Activated B cell treated with CpG ODN at 0.5 μM for 24 hours (primary cell): Measurements from ENCODE around the gene ENSA. TPM values are rescaled to one million over a fixed set of nuclear protein-coding genes. Genes with fewer than 3 reads are reported as not detected.
A peak's percentile ranks its signal among the peaks of the same experiment; 100 is the strongest.
"Not testable (repeated sequence)": the region's sequence is repeated elsewhere in the genome, so short reads cannot be mapped to it uniquely, and the experiment has no call there.

Source experiments
- ATAC-seq: fragments of 200-7000 bp; cut with Tn5 transposase; one replicate; pipeline ENCODE4 v1.10.0; 2021; ENCODE audit warnings: low read depth, mild to moderate bottlenecking, moderate library complexity
- CTCF ChIA-PET: fragments of 350-600 bp; sonication (Branson Sonifier 250); formaldehyde crosslinking; loops from one replicate; lab custom pipeline; 2021; ENCODE audit warnings: antibody characterized with exemption; lab: Charles Lee
- POLR2A ChIA-PET: fragments of 350-600 bp; sonication (Branson Sonifier 250); formaldehyde crosslinking; loops from one replicate; lab custom pipeline; 2021; ENCODE audit warnings: antibody characterized with exemption; lab: Charles Lee
- DNase-seq: peaks from one replicate; pipeline ENCODE4 v3.0.0; 2022
- H3K27ac Mint-ChIP-seq: one replicate; pipeline ENCODE4 v1.8.0; 2020; ENCODE audit warnings: mixed read lengths
- H3K27me3 Mint-ChIP-seq: one replicate; pipeline ENCODE4 v1.8.0; 2021; ENCODE audit warnings: mixed read lengths
- H3K36me3 Mint-ChIP-seq: one replicate; pipeline ENCODE4 v1.8.0; 2021; ENCODE audit warnings: low read depth, mixed read lengths
- H3K4me1 Mint-ChIP-seq: one replicate; pipeline ENCODE4 v1.8.0; 2021; ENCODE audit warnings: mixed read lengths
- H3K4me3 Mint-ChIP-seq: one replicate; pipeline ENCODE4 v1.8.0; 2020; ENCODE audit warnings: mild to moderate bottlenecking, mixed read lengths
- H3K9me3 Mint-ChIP-seq: one replicate; pipeline ENCODE4 v1.8.0; 2020; ENCODE audit warnings: mixed read lengths
- CTCF ChIP-seq: fragments of 200-600 bp; IDR thresholded peaks from one replicate; pipeline ENCODE4 v1.8.0; 2022; ENCODE audit warnings: antibody characterized with exemption, mild to moderate bottlenecking
- intact Hi-C: fragments of 100-400 bp; cut with micrococcal nuclease; formaldehyde crosslinking; loops from one replicate; pipeline ENCODE4 v1.15.1; 2024
- total RNA-seq: library from RNA; stranded (reverse); gene quantifications from 2 replicates; pipeline ENCODE4 v1.2.3, GENCODE V29; 2022

ENSA gene
- total RNA-seq, 1 donor from 2014 or later = 202 TPM

GRCh38 chr1:150612014-150612345 lies 17.4 kb downstream of the ENSA start:
- H3K4me1 Mint-ChIP-seq = peaks cover 51% of the 10 kb centered on the region
- no peaks in the 10 kb centered on the region for H3K9me3 Mint-ChIP-seq
- no peaks in the 10 kb centered on the region for H3K27me3 Mint-ChIP-seq
- ATAC-seq = no peak
- intact Hi-C loops = no loop called here
- peak overlapping the region; percentile 60 for H3K4me3 Mint-ChIP-seq
- H3K36me3 Mint-ChIP-seq = peaks cover 30% of the 10 kb centered on the region
- ChIA-PET CTCF (interaction anchor here (17.1 kb wide), 1 partner anchor 50 kb away, joined by 358 read pairs; no protein-coding TSS in a partner anchor), POLR2A (interaction anchor here (0.7 to 14.8 kb wide), 5 partner anchors 33 to 248 kb away, joined by 3 to 272 read pairs (median 5); partner anchors contain the start of genes MCL1, RPRD2 and TARS2)
- peak overlapping the region; percentile 96 for H3K27ac Mint-ChIP-seq
- no peak for DNase-seq
- TF ChIP-seq CTCF = no peak

GRCh38 chr1:150610576-150610975 lies 18.8 kb downstream of the ENSA start:
- Mint-ChIP-seq H3K27ac (peak overlapping the region; percentile 96), H3K4me1 (peaks cover 46% of the 10 kb centered on the region), H3K4me3 (no peak overlapping the region), H3K36me3 (peaks cover 20% of the 10 kb centered on the region), H3K27me3 (no peaks in the 10 kb centered on the region), H3K9me3 (no peaks in the 10 kb centered on the region)
- intact Hi-C loops = no loop called here
- ChIA-PET CTCF (interaction anchor here (17.1 kb wide), 1 partner anchor 48 kb away, joined by 358 read pairs; no protein-coding TSS in a partner anchor), POLR2A (interaction anchor here (2.5 to 14.8 kb wide), 3 partner anchors 18 to 48 kb away, joined by 12 to 272 read pairs (median 13); partner anchors contain the start of genes ENSA and MCL1)
- DNase-seq = no peak
- TF ChIP-seq CTCF = no peak
- no peak for ATAC-seq

- Mint-ChIP-seq H3K4me1 (peaks cover 42% of the 10 kb centered on the region), H3K27ac (peak overlapping the region; percentile 24), H3K4me3 (no peak overlapping the region), H3K9me3 (no peaks in the 10 kb centered on the region), H3K27me3 (no peaks in the 10 kb centered on the region), H3K36me3 (peaks cover 16% of the 10 kb centered on the region)
- POLR2A ChIA-PET = interaction anchor here (0.6 to 14.8 kb wide), 5 partner anchors 19 to 71 kb away, joined by 3 to 272 read pairs (median 12); partner anchors contain the start of genes ENSA and MCL1
- intact Hi-C loops = no loop called here
- no peak for TF ChIP-seq CTCF
- DNase-seq (no peak), ATAC-seq (no peak)
- CTCF ChIA-PET = interaction anchor here (1.2 to 17.1 kb wide), 2 partner anchors 30 to 47 kb away, joined by 4 to 358 read pairs; no protein-coding TSS in a partner anchor
Observed at GRCh38 chr1:150609732-150610131, 19.7 kb downstream of the ENSA start.

GRCh38 chr1:150606463-150607142 lies 22.8 kb downstream of the ENSA start:
- ATAC-seq (no peak), DNase-seq (no peak)
- no peaks in the 10 kb centered on the region for H3K9me3 Mint-ChIP-seq
- TF ChIP-seq CTCF = no peak
- H3K27me3 Mint-ChIP-seq = no peaks in the 10 kb centered on the region
- H3K27ac Mint-ChIP-seq = no peak overlapping the region
- no peak overlapping the region for H3K4me3 Mint-ChIP-seq
- ChIA-PET POLR2A (interaction anchor here (0.5 to 2.2 kb wide), 4 partner anchors 15 to 316 kb away, joined by 3 to 8 read pairs (median 6); partner anchors contain the start of gene MCL1), CTCF (interaction anchor here (1.3 kb wide), 1 partner anchor 46 kb away, joined by 6 read pairs; no protein-coding TSS in a partner anchor)
- H3K4me1 Mint-ChIP-seq = peaks cover 20% of the 10 kb centered on the region
- intact Hi-C loops = no loop called here
- peaks cover 7% of the 10 kb centered on the region for H3K36me3 Mint-ChIP-seq

GRCh38 chr1:150605451-150605731 lies 24.0 kb downstream of the ENSA start:
- intact Hi-C loops, H3K27me3 Mint-ChIP-seq, H3K9me3 Mint-ChIP-seq, H3K36me3 Mint-ChIP-seq, H3K27ac Mint-ChIP-seq, H3K4me3 Mint-ChIP-seq, DNase-seq, ATAC-seq: not testable (repeated sequence)
- H3K4me1 Mint-ChIP-seq = peaks cover 12% of the 10 kb centered on the region
- ChIA-PET CTCF (interaction anchor here (1.3 kb wide), 1 partner anchor 45 kb away, joined by 3 read pairs; no protein-coding TSS in a partner anchor), POLR2A (interaction anchor here (0.6 to 1.5 kb wide), 4 partner anchors 16 to 367 kb away, joined by 3 to 5 read pairs (median 4); no protein-coding TSS in a partner anchor)
